ENCODE results near the gene DLX2. TPM values are rescaled to one million over a fixed set of nuclear protein-coding genes. Genes with fewer than 3 reads are reported as not detected.

The DLX2 gene
- total RNA-seq, 4 donors from 2014 or later = not detected

GRCh38 chr2:172053486-172053885 lies 49.2 kb downstream of the DLX2 start:
- no peak for DNase-seq
- H3K4me3 ChIP-seq = no peak overlapping the region
- H3K27ac ChIP-seq = no peak overlapping the region
- no peaks in the 10 kb centered on the region for H3K27me3 ChIP-seq
- H3K4me1 ChIP-seq = no peaks in the 10 kb centered on the region
- no peaks in the 10 kb centered on the region for H3K9me3 ChIP-seq
- H3K36me3 ChIP-seq = no peaks in the 10 kb centered on the region
- TF ChIP-seq CTCF (IDR thresholded peaks at IDR 0.05) (no peak), POLR2A (IDR thresholded peaks at IDR 0.05) (no peak)

GRCh38 chr2:172052000-172052983 lies 50.4 kb downstream of the DLX2 start:
- Histone ChIP-seq H3K27me3 (no peaks in the 10 kb centered on the region), H3K27ac (no peak overlapping the region), H3K4me3 (no peak overlapping the region), H3K36me3 (no peaks in the 10 kb centered on the region), H3K4me1 (no peaks in the 10 kb centered on the region), H3K9me3 (no peaks in the 10 kb centered on the region)
- no peak for TF ChIP-seq CTCF (IDR thresholded peaks at IDR 0.05)
- no peak for TF ChIP-seq POLR2A (IDR thresholded peaks at IDR 0.05)
- DNase-seq = no peak

GRCh38 chr2:172050479-172051125 lies 52.1 kb downstream of the DLX2 start:
- TF ChIP-seq CTCF (IDR thresholded peaks at IDR 0.05) = no peak
- no peak for TF ChIP-seq POLR2A (IDR thresholded peaks at IDR 0.05)
- Histone ChIP-seq H3K36me3 (no peaks in the 10 kb centered on the region), H3K27me3 (no peaks in the 10 kb centered on the region), H3K27ac (no peak overlapping the region), H3K4me3 (no peak overlapping the region), H3K9me3 (no peaks in the 10 kb centered on the region), H3K4me1 (no peaks in the 10 kb centered on the region)
- no peak for DNase-seq

GRCh38 chr2:172049567-172050120 lies 53.1 kb downstream of the DLX2 start:
- Histone ChIP-seq H3K36me3 (no peaks in the 10 kb centered on the region), H3K27me3 (no peaks in the 10 kb centered on the region), H3K4me3 (no peak overlapping the region), H3K9me3 (no peaks in the 10 kb centered on the region), H3K4me1 (no peaks in the 10 kb centered on the region), H3K27ac (no peak overlapping the region)
- TF ChIP-seq CTCF (IDR thresholded peaks at IDR 0.05) (no peak), POLR2A (IDR thresholded peaks at IDR 0.05) (no peak)
- no peak for DNase-seq

Other genes starting within 250 kb of the DLX2 start
- 10 to 100 TPM in 3 of 4 donors, 1 to 10 TPM in 1; 9.6 to 18.2 (median 14.6) TPM for gene SLC25A12, start 208.7 kb downstream of the DLX2 start, total RNA-seq
- 10 to 100 TPM in 3 of 4 donors, 1 to 10 TPM in 1; 8.7 to 19.0 (median 12.3) TPM for gene HAT1, start 180.4 kb downstream of the DLX2 start, total RNA-seq
- gene METAP1D, start 102.9 kb downstream of the DLX2 start, total RNA-seq = 10 to 100 TPM in 1 of 4 donors, 1 to 10 TPM in 3; 3.3 to 33.0 (median 6.5) TPM
- not detected for gene DLX1, start 17.4 kb downstream of the DLX2 start, total RNA-seq

All from Peyer's patch (tissue), 4 donors.